H9 (cell line): ENCODE measurements around the gene KIAA0513. TPM values are rescaled to one million over a fixed set of nuclear protein-coding genes. Genes with fewer than 3 reads are reported as not detected.

Source experiments
- DNase-seq: peaks from one replicate; pipeline ENCODE4 v3.0.0-alpha.2; 2017
- H2AFZ ChIP-seq: one replicate; pipeline ENCODE4 v1.6.1; 2013; ENCODE audit warnings: mild to moderate bottlenecking, low read length, control low read depth, moderate library complexity
- H2AK5ac ChIP-seq: 2 replicates; pipeline ENCODE4 v1.6.1; 2013; ENCODE audit warnings: low read length, control low read depth, mixed read lengths; ENCODE audit not compliant: insufficient read length
- H2BK120ac ChIP-seq: one replicate; pipeline ENCODE4 v1.6.1; 2013; ENCODE audit warnings: low read depth, mild to moderate bottlenecking, low read length, control low read depth, inconsistent platforms; ENCODE audit not compliant: poor library complexity, severe bottlenecking
- H2BK12ac ChIP-seq: 2 replicates; pipeline ENCODE4 v1.6.1; 2013; ENCODE audit warnings: low read length, control low read depth, mixed read lengths, low read depth; ENCODE audit not compliant: insufficient read length
- H2BK15ac ChIP-seq: 2 replicates; pipeline ENCODE4 v1.6.1; 2013; ENCODE audit warnings: low read depth, low read length, control low read depth
- H2BK20ac ChIP-seq: one replicate; pipeline ENCODE4 v1.6.1; 2013; ENCODE audit warnings: low read depth, mild to moderate bottlenecking, low read length, control low read depth, inconsistent platforms; ENCODE audit not compliant: poor library complexity, severe bottlenecking
- H2BK5ac ChIP-seq: 2 replicates; pipeline ENCODE4 v1.6.1; 2013; ENCODE audit warnings: low read length, control low read depth, mixed read lengths; ENCODE audit not compliant: insufficient read length
- H3K14ac ChIP-seq: 2 replicates; pipeline ENCODE4 v1.6.1; 2013; ENCODE audit warnings: low read length, control low read depth; ENCODE audit not compliant: insufficient read depth
- H3K18ac ChIP-seq: 2 replicates; pipeline ENCODE4 v1.6.1; 2013; ENCODE audit warnings: low read depth, mild to moderate bottlenecking, mixed read lengths, low read length, control low read depth; ENCODE audit not compliant: insufficient read length
- H3K23ac ChIP-seq: 2 replicates; pipeline ENCODE4 v1.6.1; 2013; ENCODE audit warnings: low read length, control low read depth, mixed read lengths, low read depth; ENCODE audit not compliant: insufficient read length
- H3K23me2 ChIP-seq: 2 replicates; pipeline ENCODE4 v1.6.1; 2013; ENCODE audit warnings: low read depth, mild to moderate bottlenecking, mixed read lengths, low read length, control low read depth; ENCODE audit not compliant: insufficient read length, poor library complexity, severe bottlenecking
- H3K27ac ChIP-seq: 2 replicates; pipeline ENCODE4 v1.5.1; 2013; ENCODE audit warnings: low read length, control low read depth, mixed read lengths, low read depth; ENCODE audit not compliant: insufficient read length
- H3K27me3 ChIP-seq: 2 replicates; pipeline ENCODE4 v1.6.1; 2013; ENCODE audit warnings: low read length, control low read depth, inconsistent platforms; ENCODE audit not compliant: insufficient read depth
- H3K4ac ChIP-seq: 2 replicates; pipeline ENCODE4 v1.6.1; 2013; ENCODE audit warnings: low read depth, mild to moderate bottlenecking, control low read depth, inconsistent platforms, low read length, moderate library complexity
- H3K4me1 ChIP-seq: 2 replicates; pipeline ENCODE4 v1.6.1; 2013; ENCODE audit warnings: low read length, control low read depth, inconsistent platforms; ENCODE audit not compliant: insufficient read depth
- H3K4me2 ChIP-seq: 2 replicates; pipeline ENCODE4 v1.6.1; 2013; ENCODE audit warnings: low read length, control low read depth, mixed read lengths; ENCODE audit not compliant: insufficient read length, insufficient read depth
- H3K56ac ChIP-seq: 2 replicates; pipeline ENCODE4 v1.6.1; 2013; ENCODE audit warnings: low read depth, mild to moderate bottlenecking, mixed read lengths, low read length, control low read depth; ENCODE audit not compliant: insufficient read length
- H3K79me1 ChIP-seq: 2 replicates; pipeline ENCODE4 v1.6.1; 2013; ENCODE audit warnings: low read depth, mild to moderate bottlenecking, moderate library complexity, low read length, control low read depth, inconsistent platforms; ENCODE audit not compliant: insufficient read depth, poor library complexity, severe bottlenecking
- H3K79me2 ChIP-seq: 2 replicates; pipeline ENCODE4 v1.6.1; 2013; ENCODE audit warnings: low read length, control low read depth, inconsistent platforms; ENCODE audit not compliant: insufficient read depth
- H3K9ac ChIP-seq: 2 replicates; pipeline ENCODE4 v1.6.1; 2013; ENCODE audit warnings: low read length, control low read depth, mixed read lengths; ENCODE audit not compliant: insufficient read length; ENCODE audit errors: extremely low read depth
- H3K9me3 ChIP-seq: one replicate; pipeline ENCODE4 v1.6.1; 2013; ENCODE audit warnings: low read depth, low read length, inconsistent platforms; ENCODE audit not compliant: control insufficient read depth
- H3T11ph ChIP-seq: one replicate; pipeline ENCODE4 v1.6.1; 2013; ENCODE audit warnings: mild to moderate bottlenecking, low read length, control low read depth, inconsistent platforms
- H4K20me1 ChIP-seq: one replicate; pipeline ENCODE4 v1.6.1; 2013; ENCODE audit not compliant: control insufficient read depth, insufficient read length, insufficient read depth
- H4K5ac ChIP-seq: 2 replicates; pipeline ENCODE4 v1.6.1; 2013; ENCODE audit warnings: low read depth, mild to moderate bottlenecking, mixed read lengths, low read length, control low read depth; ENCODE audit not compliant: insufficient read length
- H4K8ac ChIP-seq: replicated peaks from 2 replicates; pipeline ENCODE4 v1.6.1; 2013; ENCODE audit warnings: low read length, control low read depth, mixed read lengths, low read depth; ENCODE audit not compliant: insufficient read length
- H4K91ac ChIP-seq: 2 replicates; pipeline ENCODE4 v1.6.1; 2013; ENCODE audit warnings: low read depth, mild to moderate bottlenecking, moderate library complexity, mixed read lengths, low read length, control low read depth; ENCODE audit not compliant: insufficient read length
- H3K27ac Mint-ChIP-seq, 3 experiments: 2 replicates in 2 of 3; 3 replicates in 1 of 3; pipeline ENCODE4 v1.8.0; 2020 to 2021; ENCODE audit warnings: mixed read lengths in 3 of 3, mild to moderate bottlenecking in 1 of 3, moderate library complexity in 1 of 3
- H3K27me3 Mint-ChIP-seq: 2 replicates; pipeline ENCODE4 v1.8.0; 2021; ENCODE audit warnings: low read depth, mild to moderate bottlenecking, moderate library complexity, mixed read lengths
- H3K36me3 Mint-ChIP-seq, 3 experiments: 2 replicates in 2 of 3; 3 replicates in 1 of 3; pipeline ENCODE4 v1.8.0; 2020 to 2021; ENCODE audit warnings: low read depth in 3 of 3, mixed read lengths in 3 of 3; ENCODE audit not compliant: insufficient read depth in 1 of 3
- H3K4me1 Mint-ChIP-seq, 2 experiments: 2 replicates each; pipeline ENCODE4 v1.8.0; 2020; ENCODE audit warnings: mixed read lengths in 2 of 2
- H3K4me3 Mint-ChIP-seq, 2 experiments: 2 replicates in 1 of 2; 3 replicates in 1 of 2; pipeline ENCODE4 v1.8.0; 2020 to 2021; ENCODE audit warnings: mild to moderate bottlenecking in 2 of 2, mixed read lengths in 2 of 2, moderate library complexity in 1 of 2
- H3K9me3 Mint-ChIP-seq, 2 experiments: 2 replicates in 1 of 2; 3 replicates in 1 of 2; pipeline ENCODE4 v1.8.0; 2020; ENCODE audit warnings: mild to moderate bottlenecking in 2 of 2, mixed read lengths in 2 of 2, moderate library complexity in 1 of 2
- WGBS: extraction: QIAGEN DNeasy Blood & Tissue Kit; methylation state at CpG from one replicate; pipeline ENCODE4 v1.1.7; 2013; ENCODE audit warnings: missing lambda C conversion rate, low lambda C conversion rate, mixed read lengths; ENCODE audit not compliant: insufficient read length; ENCODE audit errors: extremely low coverage; 5-methylcytosine and 5-hydroxymethylcytosine counted together
- total RNA-seq: library from RNA; stranded (reverse); gene quantifications from 2 replicates; pipeline ENCODE4 v1.2.1, GENCODE V29; 2021
- TF ChIP-seq, protein P1 (sequence below): fragments of 200-600 bp; sonication (generic); conservative IDR thresholded peaks from 3 replicates; pipeline ENCODE4 v1.8.0; 2021; ENCODE audit warnings: antibody characterized with exemption, mild to moderate bottlenecking

KIAA0513 gene
- total RNA-seq, 1 experiment from 2014 or later, result 4.7 TPM

DNA sequence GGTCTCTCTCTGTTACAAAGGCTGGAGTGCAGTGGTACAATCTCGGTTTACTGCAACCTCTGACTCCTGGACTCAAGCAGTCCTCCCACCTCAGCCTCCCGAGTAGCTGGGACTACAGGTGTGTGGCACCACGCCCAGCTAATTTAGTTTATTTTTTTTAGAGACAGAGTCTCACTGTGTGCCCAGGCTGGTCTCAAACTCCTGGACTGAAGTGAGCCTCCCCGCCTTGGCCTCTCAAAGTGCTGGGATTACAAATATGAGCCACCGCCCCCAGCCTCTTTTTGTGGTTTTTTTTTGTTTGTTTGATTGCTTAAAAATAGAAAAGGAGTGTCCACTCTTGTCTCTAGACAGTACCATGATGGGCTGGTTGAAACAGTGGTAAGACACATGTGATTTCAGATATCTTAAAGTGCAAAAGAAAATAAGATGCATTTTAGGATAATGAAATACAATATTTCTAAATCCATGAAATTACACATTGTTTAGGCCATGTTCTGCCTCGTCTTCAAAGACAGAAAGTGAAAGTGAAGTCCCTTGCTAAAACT lies 27.4 kb downstream of the KIAA0513 start:
- Histone ChIP-seq H3K23me2 (no peaks in the 10 kb centered on the region), H3K79me1 (no peaks in the 10 kb centered on the region), H4K5ac (no peak overlapping the region), H4K91ac (no peak overlapping the region), H3K4me1 (no peaks in the 10 kb centered on the region), H2BK120ac (no peak overlapping the region), H3K14ac (no peak overlapping the region), H3K18ac (no peak overlapping the region), H2BK20ac (no peak overlapping the region), H3T11ph (no peak overlapping the region), H3K27ac (no peak overlapping the region), H3K27me3 (no peaks in the 10 kb centered on the region), H3K9ac (no peak overlapping the region), H3K23ac (no peak overlapping the region), H2BK12ac (no peak overlapping the region), H2BK15ac (no peak overlapping the region), H3K79me2 (no peaks in the 10 kb centered on the region), H4K20me1 (no peaks in the 10 kb centered on the region), H2AFZ (no peak overlapping the region), H4K8ac (no peak overlapping the region), H3K4me2 (no peak overlapping the region), H2AK5ac (no peak overlapping the region), H3K9me3 (no peaks in the 10 kb centered on the region), H3K56ac (no peak overlapping the region), H2BK5ac (no peak overlapping the region), H3K4ac (no peak overlapping the region)
- no CpG with 5 or more reads among the region's 6 CpGs for WGBS
- H3K36me3 Mint-ChIP-seq, result no peaks in the 10 kb centered on the region; a peak in 1 of 7 replicates
- H3K27ac Mint-ChIP-seq, result no peak overlapping the region
- no peak overlapping the region for H3K4me3 Mint-ChIP-seq
- no peak for DNase-seq
- peaks cover 19% of the 10 kb centered on the region for H3K27me3 Mint-ChIP-seq
- TF ChIP-seq, protein P1, sequence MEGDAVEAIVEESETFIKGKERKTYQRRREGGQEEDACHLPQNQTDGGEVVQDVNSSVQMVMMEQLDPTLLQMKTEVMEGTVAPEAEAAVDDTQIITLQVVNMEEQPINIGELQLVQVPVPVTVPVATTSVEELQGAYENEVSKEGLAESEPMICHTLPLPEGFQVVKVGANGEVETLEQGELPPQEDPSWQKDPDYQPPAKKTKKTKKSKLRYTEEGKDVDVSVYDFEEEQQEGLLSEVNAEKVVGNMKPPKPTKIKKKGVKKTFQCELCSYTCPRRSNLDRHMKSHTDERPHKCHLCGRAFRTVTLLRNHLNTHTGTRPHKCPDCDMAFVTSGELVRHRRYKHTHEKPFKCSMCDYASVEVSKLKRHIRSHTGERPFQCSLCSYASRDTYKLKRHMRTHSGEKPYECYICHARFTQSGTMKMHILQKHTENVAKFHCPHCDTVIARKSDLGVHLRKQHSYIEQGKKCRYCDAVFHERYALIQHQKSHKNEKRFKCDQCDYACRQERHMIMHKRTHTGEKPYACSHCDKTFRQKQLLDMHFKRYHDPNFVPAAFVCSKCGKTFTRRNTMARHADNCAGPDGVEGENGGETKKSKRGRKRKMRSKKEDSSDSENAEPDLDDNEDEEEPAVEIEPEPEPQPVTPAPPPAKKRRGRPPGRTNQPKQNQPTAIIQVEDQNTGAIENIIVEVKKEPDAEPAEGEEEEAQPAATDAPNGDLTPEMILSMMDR, result no peak
- H3K4me1 Mint-ChIP-seq, result peaks cover 11 to 22% of the 10 kb centered on the region in 2 experiments
- H3K9me3 Mint-ChIP-seq, result no peaks in the 10 kb centered on the region
